HepG2 (cell line): ENCODE results near the gene ZBTB7C. TPM values are rescaled to one million over a fixed set of nuclear protein-coding genes. Genes with fewer than 3 reads are reported as not detected.

Experiments
- ATAC-seq: fragments of 200-7000 bp; cut with Tn5 transposase; 3 replicates; pipeline ENCODE4 v1.9.1; 2020; ENCODE audit warnings: mild to moderate bottlenecking, moderate library complexity
- BruUV-seq: library from RNA; stranded (reverse); fragments of 400-500 nt; replicated peaks from 2 replicates; lab custom pipeline; 2021; lab: Mats Ljungman, UMichigan
- CTCF ChIA-PET: fragments of 300-600 bp; formaldehyde crosslinking; extraction: SDS; loops from one replicate; lab custom pipeline; 2021; ENCODE audit warnings: low total read pairs, inconsistent platforms, low intra/inter-chr PET ratio; lab: Yijun Ruan, JAX
- POLR2A ChIA-PET: fragments of 350-600 bp; sonication (Branson Sonifier 250); formaldehyde crosslinking; loops from one replicate; lab custom pipeline; 2020; ENCODE audit warnings: antibody characterized with exemption, inconsistent platforms; lab: Yijun Ruan, JAX
- DNase-seq: peaks from one replicate; pipeline ENCODE4 v3.0.0-alpha.2; 2015; ENCODE audit warnings: low spot score
- FAIRE-seq: peaks from 3 replicates; lab custom pipeline; 2011; peaks lifted over from hg19 to GRCh38; lab: Jason Lieb, UNC
- H2AFZ ChIP-seq: one replicate; pipeline ENCODE4 v1.6.1; 2011; ENCODE audit warnings: low read length, inconsistent platforms
- H3K27ac ChIP-seq: fragments of 300-600 bp; 3 replicates; pipeline ENCODE4 v1.8.0; 2011; ENCODE audit warnings: mixed run types, mild to moderate bottlenecking, mixed read lengths, low read length, inconsistent platforms; ENCODE audit not compliant: insufficient read depth; ENCODE audit errors: extremely low read length
- H3K27me3 ChIP-seq, 2 experiments: fragments of 200-600 bp in 1 of 2; 2 replicates in 1 of 2; 3 replicates in 1 of 2; pipeline versions ENCODE4 v1.6.0 to v1.8.0; 2011; ENCODE audit warnings: low read length in 2 of 2, mild to moderate bottlenecking in 2 of 2, moderate library complexity in 2 of 2, inconsistent platforms in 1 of 2; ENCODE audit not compliant: insufficient read depth in 2 of 2, control insufficient read depth in 1 of 2
- H3K36me3 ChIP-seq, 2 experiments: fragments of 200-600 bp in 1 of 2; replicated peaks in 1 of 2; 2 replicates in 1 of 2; 3 replicates in 1 of 2; pipeline versions ENCODE4 v1.5.1 to v1.8.0; 2011; ENCODE audit warnings: low read length in 2 of 2, inconsistent platforms in 1 of 2; ENCODE audit not compliant: insufficient read depth in 2 of 2, control insufficient read depth in 1 of 2
- H3K4me1 ChIP-seq: 2 replicates; pipeline ENCODE4 v1.5.1; 2012; ENCODE audit warnings: low read length, inconsistent platforms; ENCODE audit not compliant: insufficient read depth
- H3K4me2 ChIP-seq: 2 replicates; pipeline ENCODE4 v1.6.0; 2011; ENCODE audit warnings: low read depth, low read length, inconsistent platforms
- H3K4me3 ChIP-seq, 3 experiments: fragments of 200-600 bp in 1 of 3; sonication (generic), shearing (Covaris generic) in 1 of 3; replicated peaks in 1 of 3; 2 replicates each; pipeline ENCODE4 v1.5.1; 2011 to 2016; ENCODE audit warnings: low read length in 3 of 3, inconsistent platforms in 2 of 3, low read depth in 2 of 3, mild to moderate bottlenecking in 2 of 3, control low read depth in 1 of 3, mixed read lengths in 1 of 3; ENCODE audit not compliant: insufficient read depth in 1 of 3
- H3K79me2 ChIP-seq: one replicate; pipeline ENCODE4 v1.6.1; 2011; ENCODE audit warnings: low read length, inconsistent platforms; ENCODE audit not compliant: insufficient read depth
- H3K9ac ChIP-seq: 2 replicates; pipeline ENCODE4 v1.6.0; 2011; ENCODE audit warnings: mild to moderate bottlenecking, low read depth, low read length, inconsistent platforms; ENCODE audit not compliant: insufficient read depth
- H3K9me3 ChIP-seq: 2 replicates; pipeline ENCODE4 v1.5.1; 2012; ENCODE audit warnings: mild to moderate bottlenecking, low read length
- H4K20me1 ChIP-seq: 2 replicates; pipeline ENCODE4 v1.6.0; 2011; ENCODE audit warnings: inconsistent platforms, mild to moderate bottlenecking, low read length, moderate library complexity; ENCODE audit not compliant: insufficient read depth
- ARID2 ChIP-seq: sonication (generic); formaldehyde crosslinking; IDR thresholded peaks from 2 replicates; pipeline ENCODE4 v1.8.1; 2022; ENCODE audit warnings: mild to moderate bottlenecking, missing genetic modification reagents, borderline replicate concordance
- HHEX ChIP-seq: IDR thresholded peaks from 2 replicates; pipeline ENCODE4 v1.6.1; 2016; ENCODE audit warnings: control low read depth
- HNRNPK ChIP-seq: fragments of 200-400 bp; formaldehyde crosslinking; IDR thresholded peaks from 2 replicates; pipeline ENCODE4 v1.6.1; 2018; ENCODE audit warnings: low read length, low read depth, moderate library complexity, mild to moderate bottlenecking; ENCODE audit not compliant: poor library complexity, severe bottlenecking
- NKX3-1 ChIP-seq: sonication (generic); formaldehyde crosslinking; IDR thresholded peaks from 2 replicates; pipeline ENCODE4 v1.5.0; 2020; ENCODE audit warnings: missing genetic modification reagents
- SAP130 ChIP-seq: IDR thresholded peaks from 2 replicates; pipeline ENCODE4 v1.6.1; 2016; ENCODE audit warnings: low read depth
- WIZ ChIP-seq: sonication (generic); formaldehyde crosslinking; IDR thresholded peaks from 2 replicates; pipeline ENCODE4 v1.5.1; 2020; ENCODE audit warnings: mild to moderate bottlenecking, missing genetic modification reagents
- ZNF574 ChIP-seq: sonication (generic); formaldehyde crosslinking; IDR thresholded peaks from 2 replicates; pipeline ENCODE4 v1.4.0; 2020; ENCODE audit warnings: missing genetic modification reagents
- ZNF841 ChIP-seq: sonication (generic); formaldehyde crosslinking; IDR thresholded peaks from 2 replicates; pipeline ENCODE4 v1.8.1; 2023; ENCODE audit warnings: missing genetic modification reagents, borderline replicate concordance
- WGBS: methylation state at CpG from one replicate; pipeline ENCODE4 v1.1.6; 2017; ENCODE audit warnings: low lambda C conversion rate; 5-methylcytosine and 5-hydroxymethylcytosine counted together
- in situ Hi-C: cut with HindIII; loops from 2 replicates; pipeline ENCODE4 v1.10.0; 2017; ENCODE audit warnings: low pct_unique_long_range_greater_than_20kb; ENCODE audit not compliant: extremely low pct_ligation_motif_present
- intact Hi-C: fragments of 100-400 bp; cut with micrococcal nuclease; formaldehyde crosslinking; loops from one replicate; pipeline ENCODE4 v1.10.0; 2022; ENCODE audit not compliant: unreplicated experiment
- polyA plus RNA-seq, 8 experiments: library from polyadenylated mRNA; depleted of rRNA in 3 of 8; stranded (reverse) in 7 of 8; unstranded in 1 of 8; fragments of >200 nt; fragmentation: Illumina TruSeq in 4 of 8; extraction: Trizol in 4 of 8; gene quantifications; 2 replicates each; pipeline versions ENCODE4 v1.2.1 to v1.2.3, GENCODE V29; 2011 to 2016; ENCODE audit warnings: low read depth in 4 of 8, missing spikeins in 1 of 8, mixed read lengths in 1 of 8; ENCODE audit not compliant: insufficient read depth in 1 of 8
- total RNA-seq, 5 experiments: library from RNA; depleted of rRNA; stranded (reverse); fragments of >200 nt; fragmentation: Illumina TruSeq; extraction: Trizol; gene quantifications; 2 replicates each; pipeline ENCODE4 v1.2.3, GENCODE V29; 2016; ENCODE audit warnings: low read depth in 1 of 5

Gene ZBTB7C
- total and polyA plus RNA-seq, 2 of the 13 experiments (the other 11 are each of a cell fraction or from before 2014, with no cell fraction given): 0.01 to 0.04 TPM

DNA sequence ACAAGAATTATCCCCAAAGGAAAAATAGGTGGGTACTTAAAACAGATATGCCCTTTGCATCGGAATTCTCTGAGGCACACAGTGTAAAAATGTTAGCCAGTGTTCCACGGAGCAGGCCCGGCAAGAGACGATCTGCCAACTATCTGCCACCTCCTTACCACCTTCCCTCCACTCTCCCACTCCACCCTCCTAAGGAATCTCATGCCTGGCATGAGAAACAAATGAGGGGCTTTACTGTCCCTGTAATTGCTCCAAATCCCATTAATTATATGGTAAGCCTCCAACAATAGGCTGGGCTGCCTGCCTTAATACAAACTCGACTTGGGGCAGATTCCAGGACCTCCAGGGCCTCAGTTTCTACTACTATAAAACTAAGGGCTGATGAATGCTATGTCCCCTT, 102.3 kb downstream of the ZBTB7C start:
- DNase-seq: no peak
- FAIRE-seq: no peak
- TF ChIP-seq NKX3-1 (no peak), ARID2 (no peak), SAP130 (CRISPR knock-in tag) (no peak), ZNF574 (CRISPR knock-in tag) (no peak), WIZ (CRISPR knock-in tag) (no peak), ZNF841 (CRISPR knock-in tag) (no peak), HHEX (CRISPR knock-in tag) (no peak), HNRNPK (no peak)
- no TSS peak for BruUV-seq
- ChIA-PET CTCF (no interaction called here), POLR2A (no interaction called here)
- ATAC-seq: no peak
- Histone ChIP-seq H3K4me3 (no peak overlapping the region), H3K36me3 (no peaks in the 10 kb centered on the region), H3K4me1 (no peaks in the 10 kb centered on the region), H2AFZ (no peak overlapping the region), H3K9me3 (no peaks in the 10 kb centered on the region), H3K4me2 (no peak overlapping the region), H3K79me2 (no peaks in the 10 kb centered on the region), H4K20me1 (no peaks in the 10 kb centered on the region), H3K27me3 (peaks cover 2 to 24% of the 10 kb centered on the region in 2 experiments; a peak in 4 of 5 replicates), H3K27ac (no peak overlapping the region), H3K9ac (no peak overlapping the region)
- in situ Hi-C loops: no loop called here
- 38% methylated on average over 5 of the region's 5 CpGs for WGBS
- intact Hi-C loops: no loop called here
